Measurements from ENCODE around the gene DHTKD1.
A peak's percentile ranks its signal among the peaks of the same experiment; 100 is the strongest.
"Not testable (repeated sequence)": the region's sequence is repeated elsewhere in the genome, so short reads cannot be mapped to it uniquely, and the experiment has no call there.

DHTKD1 gene

GRCh38 chr10:12063483-12063818, 5.3 kb upstream of the DHTKD1 start:
- DNase-seq = no peak

DNA sequence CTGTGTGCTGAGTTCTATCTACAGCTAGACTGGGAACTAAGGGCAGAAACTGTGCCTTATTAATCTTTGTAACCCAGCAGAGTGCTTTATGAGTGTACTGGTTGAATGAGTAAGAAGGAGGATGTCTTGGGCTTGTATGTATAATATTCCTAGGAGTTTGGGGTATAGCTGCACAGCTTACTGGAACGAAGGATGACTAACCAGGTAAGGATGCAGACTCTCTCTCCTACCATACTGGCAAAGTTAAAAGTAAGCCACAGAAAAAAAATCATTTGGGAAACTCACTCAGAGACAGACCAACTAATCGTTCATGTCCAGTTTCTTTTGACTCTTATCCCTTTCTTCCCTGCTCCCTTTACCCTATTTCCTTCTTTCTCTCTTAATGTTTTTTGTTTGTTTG, 1.4 kb upstream of the DHTKD1 start:
- no peak for DNase-seq

GRCh38 chr10:12071441-12071840, 2.7 kb downstream of the DHTKD1 start:
- DNase-seq = not testable (repeated sequence)

GRCh38 chr10:12073526-12073925, 4.8 kb downstream of the DHTKD1 start:
- DNase-seq = no peak

- no peak for DNase-seq
These were observed 8.9 kb downstream of the DHTKD1 start for GRCh38 chr10:12077580-12078180.

- no peak for DNase-seq
These were observed 12.7 kb downstream of the DHTKD1 start for GRCh38 chr10:12081470-12081869.

DNA sequence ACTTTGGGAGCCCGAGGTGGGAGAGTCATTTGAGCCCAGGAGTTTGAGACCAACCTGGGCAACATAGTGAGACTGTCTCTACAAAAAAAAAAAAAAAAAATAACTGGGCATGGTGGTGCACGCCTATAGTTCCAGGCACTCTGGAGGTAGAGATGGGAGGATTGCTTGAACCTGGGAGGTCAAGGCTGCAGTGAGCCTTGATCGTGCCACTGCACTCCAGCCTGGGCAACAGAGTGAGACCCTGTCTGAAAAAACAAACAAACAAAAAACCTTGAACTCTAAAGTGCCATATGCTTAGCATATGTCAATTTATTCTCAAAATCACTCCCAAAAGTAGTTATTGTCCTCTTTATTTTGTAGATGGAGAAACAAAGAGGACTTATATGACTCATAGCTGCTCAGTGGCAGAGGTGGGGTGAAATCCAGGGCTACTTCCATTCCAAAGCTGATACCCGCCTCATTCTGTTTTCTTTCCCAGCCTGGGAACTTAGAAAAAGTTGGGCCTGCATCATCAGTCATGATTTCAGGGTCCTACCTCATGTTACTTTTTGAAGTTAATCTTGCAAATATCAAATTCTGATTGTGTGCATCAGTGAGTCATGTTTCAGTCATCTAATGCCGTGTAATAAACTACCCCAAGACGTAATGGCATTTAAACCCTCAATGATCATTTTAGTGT, 13.3 kb downstream of the DHTKD1 start:
- no peak for DNase-seq

DNA sequence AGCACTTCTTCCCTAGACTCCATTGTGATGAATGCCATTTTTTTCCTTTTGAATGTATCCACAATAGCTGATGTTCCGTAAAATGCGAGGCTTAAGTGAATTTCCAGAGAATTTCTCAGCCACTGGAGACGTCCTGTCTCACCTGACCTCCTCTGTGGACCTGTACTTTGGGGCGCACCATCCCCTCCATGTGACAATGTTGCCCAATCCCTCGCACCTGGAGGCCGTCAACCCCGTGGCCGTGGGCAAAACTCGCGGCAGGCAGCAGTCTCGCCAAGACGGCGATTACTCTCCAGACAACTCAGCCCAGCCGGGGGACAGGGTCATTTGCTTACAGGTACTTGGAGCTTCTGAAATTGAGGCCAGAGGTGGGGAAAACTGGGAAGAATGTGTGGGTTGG, 20.2 kb downstream of the DHTKD1 start:
- no peak for DNase-seq

GRCh38 chr10:12091421-12091820, 22.7 kb downstream of the DHTKD1 start:
- no peak for DNase-seq

DNA sequence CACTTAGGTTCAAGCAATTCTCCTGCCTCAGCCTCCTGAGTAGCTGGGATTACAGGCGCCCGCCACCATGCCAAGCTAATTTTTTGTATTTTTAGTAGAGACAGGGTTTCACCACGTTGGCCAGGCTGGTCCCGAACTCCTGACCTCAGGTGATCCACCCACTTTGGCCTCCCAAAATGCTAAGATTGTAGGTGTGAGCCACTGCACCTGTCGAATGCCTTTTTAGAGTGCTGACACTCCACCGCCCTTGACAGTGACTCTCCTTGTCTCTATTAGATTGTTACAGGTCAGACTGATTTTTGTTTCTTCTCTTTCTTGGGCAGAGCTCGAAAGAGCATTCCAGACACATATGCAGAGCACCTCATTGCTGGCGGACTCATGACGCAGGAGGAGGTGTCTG, 28.6 kb downstream of the DHTKD1 start:
- not testable (repeated sequence) for DNase-seq

DNA sequence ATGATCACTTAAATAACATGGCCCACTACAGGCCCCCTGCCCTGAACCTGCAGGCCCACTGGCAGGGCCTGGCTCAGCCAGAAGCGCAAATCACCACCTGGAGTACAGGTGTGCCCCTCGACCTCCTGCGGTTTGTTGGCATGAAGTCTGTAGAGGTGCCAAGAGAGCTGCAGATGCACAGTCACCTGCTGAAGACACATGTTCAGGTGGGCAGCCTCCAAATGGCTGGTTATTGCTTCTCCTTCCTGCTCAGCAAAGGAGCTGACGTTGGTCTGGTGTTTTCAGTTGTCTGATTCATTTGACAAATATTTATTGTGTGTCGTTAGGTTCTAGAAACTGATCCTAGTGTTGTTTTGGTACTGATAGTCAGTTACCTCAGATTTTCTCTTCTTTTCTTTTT, 29.0 kb downstream of the DHTKD1 start:
- no peak for DNase-seq

DNA sequence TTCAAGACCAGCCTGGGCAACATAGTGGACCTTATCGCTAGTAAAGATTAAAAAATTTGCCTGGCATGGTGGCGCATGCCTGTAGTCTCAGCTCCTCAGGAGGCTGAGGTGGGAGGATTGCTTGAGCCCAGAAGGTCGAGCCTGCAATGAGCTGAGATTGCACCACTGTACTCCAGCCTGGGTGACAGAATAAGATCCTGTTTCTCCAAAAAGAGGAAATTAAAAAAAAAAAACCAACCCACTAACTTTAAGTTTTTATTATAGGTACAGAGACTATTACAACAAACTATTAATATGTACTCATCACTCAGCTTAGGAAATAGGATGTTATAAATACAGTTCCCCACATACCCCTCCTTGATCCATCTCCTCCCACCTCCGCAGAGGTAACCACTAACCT, 30.2 kb downstream of the DHTKD1 start:
- no peak for DNase-seq

DNA sequence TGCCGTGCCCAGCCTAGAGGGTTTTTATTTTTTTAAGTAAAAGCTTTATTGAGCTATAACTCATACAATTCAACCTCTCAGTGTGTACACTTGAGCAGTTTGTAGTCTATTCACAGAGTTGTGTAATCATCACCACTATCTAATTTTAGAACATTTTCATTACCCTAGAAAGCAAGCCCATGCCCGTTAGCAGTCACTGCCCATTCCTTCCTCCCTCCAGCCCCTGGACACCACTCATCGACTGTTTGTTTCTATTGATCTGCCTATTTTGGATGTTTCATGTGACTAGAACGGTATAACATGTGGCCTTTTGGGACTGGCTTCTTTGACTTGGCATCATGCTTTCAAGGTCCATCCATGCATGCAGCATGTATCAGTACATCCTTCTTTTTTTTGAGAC, 35.0 kb downstream of the DHTKD1 start:
- no peak for DNase-seq

DNA sequence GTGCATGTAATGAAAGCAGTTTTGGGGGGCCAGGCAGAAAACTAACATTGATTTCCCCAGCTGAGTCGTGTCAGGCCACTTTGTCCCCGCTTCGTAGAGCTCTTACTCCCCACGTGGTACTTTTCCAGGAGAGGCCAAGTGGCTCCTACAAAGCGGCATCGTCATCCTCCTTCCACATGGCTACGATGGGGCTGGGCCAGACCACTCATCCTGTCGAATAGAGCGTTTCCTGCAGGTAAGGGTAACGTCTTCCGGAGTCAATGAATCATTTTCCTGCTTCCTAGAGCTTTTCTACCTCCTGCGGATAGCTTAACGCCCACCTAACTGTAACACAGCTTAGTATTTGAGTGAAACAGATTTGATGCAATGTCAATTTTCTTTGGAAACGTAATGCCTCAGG, 39.0 kb downstream of the DHTKD1 start:
- DNase-seq = no peak

GRCh38 chr10:12109286-12109685, 40.5 kb downstream of the DHTKD1 start:
- no peak for DNase-seq

DNA sequence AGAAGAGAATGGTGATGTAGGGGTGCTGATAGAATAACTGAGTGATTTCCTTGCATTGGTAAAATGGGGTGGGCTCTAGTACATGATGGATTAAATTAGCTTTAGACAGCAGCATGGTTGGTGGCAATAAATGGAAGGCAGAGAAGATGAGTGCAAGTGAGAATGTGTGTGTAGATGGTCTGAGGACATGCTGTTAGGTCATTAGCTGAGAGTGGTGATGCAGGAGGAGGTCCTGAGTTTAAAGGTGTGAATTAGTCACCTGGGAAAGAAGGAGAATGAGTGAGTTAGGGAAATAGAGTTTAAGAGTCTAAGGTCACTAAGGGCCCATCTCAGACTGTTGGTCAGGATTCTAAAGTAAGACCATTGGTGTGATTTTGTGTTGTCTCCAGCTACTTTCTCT, 42.8 kb downstream of the DHTKD1 start:
- DNase-seq = no peak

DNA sequence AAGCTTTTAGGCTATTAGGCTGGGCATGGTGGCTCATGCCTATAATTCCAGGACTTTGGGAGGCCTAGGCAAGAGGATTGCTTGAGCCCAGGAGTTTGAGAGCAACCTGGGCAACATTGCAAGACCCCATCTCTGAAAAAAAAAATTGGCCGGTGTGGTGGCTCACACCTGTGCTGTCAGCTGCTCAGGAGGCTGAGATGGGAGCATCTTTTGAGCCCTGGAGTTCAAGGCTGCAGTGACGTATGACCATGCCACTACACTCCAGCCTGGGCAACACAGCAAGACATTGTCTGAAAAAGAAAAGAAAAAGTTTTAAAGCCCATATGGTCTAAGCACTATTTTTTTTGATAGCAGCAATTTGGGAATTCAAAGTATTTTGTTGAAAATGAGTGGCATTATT, 44.9 kb downstream of the DHTKD1 start:
- no peak for DNase-seq

DNA sequence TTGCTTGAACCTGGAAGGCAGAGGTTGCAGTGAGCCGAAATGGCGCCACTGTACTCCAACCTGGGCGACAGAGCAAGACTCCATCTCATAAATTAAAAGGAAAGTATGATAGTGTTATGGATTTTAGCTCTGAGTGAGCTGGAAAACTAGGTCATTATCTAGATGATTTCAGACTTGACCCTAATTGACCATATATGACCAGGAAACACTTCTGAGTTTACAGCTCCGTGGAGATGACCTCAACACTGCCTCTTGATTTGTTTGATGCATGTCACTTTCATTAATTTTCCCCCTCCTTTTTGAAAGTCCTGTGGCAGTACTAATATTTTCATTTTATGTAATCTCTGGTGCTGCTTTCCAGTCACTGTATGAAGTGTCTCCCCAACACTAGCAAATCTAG, 52.9 kb downstream of the DHTKD1 start:
- no peak for DNase-seq

- peak; percentile 94 to 99 for DNase-seq
These were observed 60.7 kb downstream of the DHTKD1 start, which contains the start of gene SEC61A2 for GRCh38 chr10:12129222-12130111. TSS of gene SEC61A2 (plus strand) at chr10:12129677. CDS start at chr10:12129788, 111 bp downstream.

GRCh38 chr10:12130237-12130872, 61.6 kb downstream of the DHTKD1 start:
- DNase-seq = peak in 1 of 2 experiments; percentile 6

GRCh38 chr10:12135631-12136030, 66.9 kb downstream of the DHTKD1 start:
- no peak for DNase-seq

GRCh38 chr10:12140038-12140437, 71.3 kb downstream of the DHTKD1 start:
- DNase-seq = no peak

DNA sequence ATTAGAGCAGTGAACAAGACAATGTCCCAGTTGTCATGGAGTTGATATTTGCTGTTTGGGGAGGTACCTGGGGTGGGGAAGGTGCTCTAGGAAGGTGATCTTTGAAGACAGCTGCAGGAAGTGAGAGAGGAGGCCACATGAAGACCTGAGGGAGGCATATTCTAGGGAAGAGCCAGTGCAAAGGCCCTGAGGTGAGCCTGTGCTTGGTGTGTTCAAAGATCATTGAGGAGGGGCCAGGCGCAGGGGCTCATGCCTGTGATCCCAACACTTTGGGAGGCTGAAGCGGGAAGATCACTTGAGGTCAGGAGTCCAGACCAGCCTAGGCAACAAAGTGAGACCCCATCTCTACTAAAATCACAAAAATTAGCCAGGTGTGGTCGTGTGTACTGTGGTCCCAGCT, 75.8 kb downstream of the DHTKD1 start:
- no peak for DNase-seq
